ENCODE results near the gene OR52I1.

Gene OR52I1

DNA sequence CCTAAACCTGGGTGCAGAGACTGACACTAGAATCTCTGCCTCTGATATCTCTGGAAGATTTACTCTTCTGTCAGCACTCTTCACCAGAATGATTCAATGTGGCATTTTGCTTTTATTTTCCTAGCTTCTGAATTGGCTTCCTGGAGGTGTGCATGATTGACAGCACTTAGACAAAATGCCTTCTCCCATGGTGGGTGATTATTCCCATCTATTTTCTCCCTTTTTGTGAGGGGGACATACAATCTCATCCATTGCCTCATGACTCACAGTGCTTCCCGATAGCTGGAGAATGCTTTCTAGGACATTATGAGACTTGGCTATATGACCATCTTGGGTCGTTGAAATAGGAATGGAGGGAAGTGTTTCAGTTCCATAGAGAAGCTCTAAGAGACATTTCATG is 18.1 kb downstream of the OR52I1 start:
- no peak for DNase-seq (ENCODE audit: low read depth)

DNA sequence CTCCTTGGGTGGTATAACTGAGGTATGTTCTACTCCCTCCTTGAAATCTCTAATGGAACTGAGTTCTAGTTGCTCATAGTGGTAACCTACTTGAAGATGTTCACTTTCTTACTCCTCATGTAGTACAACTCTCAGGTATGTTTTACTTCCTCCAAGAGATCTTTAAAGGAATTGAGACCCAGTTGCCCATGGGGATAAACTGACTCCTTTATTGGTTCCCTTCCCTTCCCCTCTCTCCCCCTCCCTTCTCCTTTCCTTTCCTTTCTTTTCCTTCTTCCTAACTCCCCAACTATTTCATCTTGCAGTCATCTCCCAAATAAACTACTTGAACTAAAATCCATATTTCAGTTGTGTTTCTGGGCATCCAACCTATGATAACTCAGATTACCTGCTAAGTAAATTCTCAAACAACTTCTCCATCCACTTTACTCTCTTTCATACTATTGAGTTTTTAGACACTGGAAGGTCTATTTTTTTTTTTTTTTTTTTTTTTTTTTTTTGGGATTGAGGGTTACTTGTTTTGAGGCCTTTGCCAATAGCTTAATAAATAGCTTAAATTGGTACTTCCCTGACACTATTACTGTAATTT is 22.1 kb downstream of the OR52I1 start:
- DNase-seq (ENCODE audit: low read depth): no peak

DNA sequence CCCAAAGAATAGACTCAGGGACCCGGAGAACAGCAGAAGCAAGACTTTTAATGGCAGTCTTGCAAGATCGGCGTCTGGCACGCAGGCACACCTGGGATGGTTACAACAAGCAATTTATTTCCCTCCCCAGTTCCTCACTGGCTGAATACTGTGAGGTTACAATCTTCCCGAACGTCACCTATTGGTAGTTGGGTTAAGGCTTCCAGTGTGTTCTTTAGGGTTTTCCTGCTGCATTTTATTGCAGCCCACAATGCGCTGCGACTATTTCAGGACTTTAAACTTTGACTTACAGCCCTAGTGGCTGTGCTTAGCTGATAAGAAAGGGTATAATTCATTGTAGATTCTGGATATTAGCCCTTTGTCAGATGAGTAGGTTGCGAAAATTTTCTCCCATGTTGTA is 25.7 kb downstream of the OR52I1 start:
- no peak for DNase-seq (ENCODE audit: low read depth)

- peak; percentile 77 for DNase-seq (ENCODE audit: low read depth)
Observed at GRCh38 chr11:4626207-4627099, 32.6 kb downstream of the OR52I1 start.

DNA sequence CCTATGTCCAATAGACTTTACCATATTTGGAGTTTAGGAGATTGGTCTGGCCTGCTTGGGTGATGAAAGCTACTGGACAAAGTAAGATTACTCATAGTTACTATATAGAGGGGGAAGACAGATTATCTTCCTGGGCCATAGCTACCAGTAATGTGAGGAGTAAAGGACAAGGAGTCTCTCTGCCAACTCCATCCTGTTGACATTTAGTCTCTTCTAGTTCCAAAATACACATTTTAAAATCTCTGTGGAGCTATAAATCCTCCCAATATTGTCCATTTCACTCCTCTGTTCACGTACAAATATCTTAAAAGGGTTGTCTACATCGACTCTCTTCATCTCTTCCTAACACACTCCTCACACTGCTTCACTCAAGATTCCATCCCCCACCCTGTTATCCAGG is 42.3 kb downstream of the OR52I1 start:
- DNase-seq (ENCODE audit: low read depth): no peak

DNA sequence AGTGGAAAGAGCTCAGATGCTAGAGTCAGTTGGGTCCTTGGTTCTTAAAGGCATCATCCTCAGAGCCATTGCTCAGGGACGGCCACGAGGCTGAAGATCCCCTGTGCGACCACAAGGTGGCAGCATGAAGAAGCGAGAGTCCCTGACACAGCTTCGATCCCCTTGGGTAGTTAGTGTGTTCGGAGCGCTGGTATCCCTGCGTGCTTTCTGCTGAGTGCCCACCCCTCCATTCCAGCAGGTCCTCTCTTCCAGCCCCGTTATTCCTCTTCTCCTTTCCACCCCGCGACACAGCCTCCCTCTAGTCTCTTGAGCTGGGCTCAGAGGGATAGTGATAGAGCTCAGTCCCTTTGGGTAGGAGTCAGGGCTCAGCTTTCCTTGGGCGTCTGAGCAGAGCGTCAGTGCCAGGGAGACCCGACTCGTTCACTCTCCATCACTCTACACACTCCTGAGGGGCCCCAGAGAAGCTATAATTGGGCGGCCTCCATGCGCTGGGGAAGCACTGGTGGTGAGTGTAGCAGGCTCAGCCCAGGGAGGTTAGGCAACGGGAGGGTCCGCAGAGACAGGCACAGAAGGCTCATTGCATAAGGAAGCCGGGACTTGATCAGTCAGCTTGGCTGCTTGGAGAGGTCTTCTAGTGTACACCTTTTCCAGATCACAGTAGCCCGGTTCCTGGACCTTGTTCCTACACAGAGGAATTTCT is 43.3 kb downstream of the OR52I1 start, which contains the start of gene OR51D1:
Gene OR51D1, plus strand, starts transcription at position 516 of the 700 bp plus-strand sequence. CDS start 2,314 bp downstream, outside the sequence.
- peak; percentile 63 for DNase-seq (ENCODE audit: low read depth)

- no peak for DNase-seq (ENCODE audit: low read depth)
Observed at GRCh38 chr11:4637662-4638047, 43.8 kb downstream of the OR52I1 start.

DNA sequence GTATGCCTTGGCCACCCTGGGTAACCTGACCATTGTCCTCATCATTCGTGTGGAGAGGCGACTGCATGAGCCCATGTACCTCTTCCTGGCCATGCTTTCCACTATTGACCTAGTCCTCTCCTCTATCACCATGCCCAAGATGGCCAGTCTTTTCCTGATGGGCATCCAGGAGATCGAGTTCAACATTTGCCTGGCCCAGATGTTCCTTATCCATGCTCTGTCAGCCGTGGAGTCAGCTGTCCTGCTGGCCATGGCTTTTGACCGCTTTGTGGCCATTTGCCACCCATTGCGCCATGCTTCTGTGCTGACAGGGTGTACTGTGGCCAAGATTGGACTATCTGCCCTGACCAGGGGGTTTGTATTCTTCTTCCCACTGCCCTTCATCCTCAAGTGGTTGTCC is 46.1 kb downstream of the OR52I1 start:
- no peak for DNase-seq (ENCODE audit: low read depth)

DNA sequence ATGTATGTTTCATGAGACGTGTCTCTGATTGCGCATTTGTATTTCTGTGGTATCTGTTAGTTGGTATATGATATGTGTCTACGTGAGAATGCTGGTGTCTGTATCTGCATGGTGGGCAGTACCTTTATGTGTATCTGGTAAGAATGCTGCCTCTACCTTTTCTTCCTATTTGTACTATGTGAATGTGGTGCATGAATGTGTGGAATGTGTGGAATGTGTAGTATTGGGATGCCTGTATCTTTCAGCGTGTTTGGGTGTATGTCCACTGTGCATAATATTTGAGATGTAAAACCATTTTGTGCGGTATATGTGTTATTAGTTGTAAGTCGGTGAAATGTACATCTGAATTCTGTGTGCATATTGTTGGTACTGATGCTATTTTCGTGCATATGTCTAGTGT is 47.7 kb downstream of the OR52I1 start:
- no peak for DNase-seq (ENCODE audit: low read depth)

DNA sequence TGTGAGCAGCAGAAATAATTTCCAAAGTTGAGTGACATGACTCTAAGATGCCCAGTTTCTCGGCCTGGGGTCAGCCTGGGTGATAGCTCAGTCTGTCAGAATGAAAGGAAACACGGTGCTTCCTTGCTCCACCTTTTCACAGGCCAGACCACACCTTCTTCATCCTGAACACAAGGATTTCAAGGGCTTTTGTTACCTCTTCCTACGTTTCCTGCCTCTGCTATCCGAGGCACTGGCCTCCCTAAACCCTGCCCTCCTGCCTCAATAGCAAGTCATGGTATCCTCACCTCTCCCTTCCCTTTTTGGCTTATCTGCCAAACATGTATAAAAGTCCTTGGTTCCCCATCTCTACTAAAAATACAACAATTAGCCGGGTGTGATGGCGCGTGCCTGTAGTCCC is 48.2 kb downstream of the OR52I1 start:
- DNase-seq (ENCODE audit: low read depth): no peak

DNA sequence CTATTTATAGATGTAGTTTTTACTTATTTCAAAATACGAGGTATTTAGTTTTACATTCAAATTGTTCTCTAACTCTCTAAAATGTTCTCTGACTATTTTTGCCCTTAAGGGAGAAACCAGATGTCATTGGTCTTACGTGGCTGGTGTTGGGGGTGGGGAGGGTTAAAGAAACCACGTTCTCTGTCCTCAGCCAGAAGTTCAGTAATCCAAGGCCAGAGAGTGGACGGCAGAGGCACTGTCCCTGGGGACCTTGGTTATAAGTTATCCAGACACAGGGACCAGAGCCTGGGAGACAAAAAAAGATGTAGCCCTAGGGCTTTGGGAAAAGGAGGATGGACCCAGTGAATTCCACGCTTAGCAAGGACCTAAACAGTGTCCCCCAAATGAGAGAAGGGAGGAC is 49.2 kb downstream of the OR52I1 start:
- DNase-seq (ENCODE audit: low read depth): no peak

GRCh38 chr11:4643682-4644081 is 49.8 kb downstream of the OR52I1 start, which contains the start of gene OR51E1:
Gene OR51E1, plus strand, starts transcription at chr11:4643982. Its CDS starts 8,545 bp downstream, at chr11:4652527.
- DNase-seq (ENCODE audit: low read depth): no peak

DNA sequence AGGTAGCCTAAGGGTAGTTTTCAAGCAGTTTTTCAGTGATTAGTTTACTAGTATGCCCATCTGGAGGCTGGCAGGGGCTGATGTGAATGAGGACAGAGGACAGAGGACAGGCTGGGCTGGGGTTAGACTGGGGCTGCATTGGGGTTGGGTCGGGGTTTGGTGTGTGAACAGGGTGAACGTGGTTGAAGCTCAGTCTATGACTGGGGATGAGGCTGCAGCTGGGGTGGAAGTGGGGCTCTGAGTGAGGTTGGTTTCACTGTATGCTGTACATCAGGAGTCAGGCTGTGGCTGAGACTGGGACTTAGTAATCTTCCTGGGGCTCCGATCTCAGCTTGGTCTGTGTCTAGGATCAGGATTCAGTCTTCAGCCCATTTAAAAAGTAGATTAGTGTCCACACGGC is 50.4 kb downstream of the OR52I1 start:
- no peak for DNase-seq (ENCODE audit: low read depth)

Data from iris pigment epithelial cell (primary cell).